ENCODE results near the gene PROSER3.

PROSER3 gene

GRCh38 chr19:35731353-35731752 lies 26.6 kb upstream of the PROSER3 start (continued):
- TF ChIP-seq TSHZ2 (CRISPR knock-in tag; IDR thresholded peaks at IDR 0.05) = no peak

DNA sequence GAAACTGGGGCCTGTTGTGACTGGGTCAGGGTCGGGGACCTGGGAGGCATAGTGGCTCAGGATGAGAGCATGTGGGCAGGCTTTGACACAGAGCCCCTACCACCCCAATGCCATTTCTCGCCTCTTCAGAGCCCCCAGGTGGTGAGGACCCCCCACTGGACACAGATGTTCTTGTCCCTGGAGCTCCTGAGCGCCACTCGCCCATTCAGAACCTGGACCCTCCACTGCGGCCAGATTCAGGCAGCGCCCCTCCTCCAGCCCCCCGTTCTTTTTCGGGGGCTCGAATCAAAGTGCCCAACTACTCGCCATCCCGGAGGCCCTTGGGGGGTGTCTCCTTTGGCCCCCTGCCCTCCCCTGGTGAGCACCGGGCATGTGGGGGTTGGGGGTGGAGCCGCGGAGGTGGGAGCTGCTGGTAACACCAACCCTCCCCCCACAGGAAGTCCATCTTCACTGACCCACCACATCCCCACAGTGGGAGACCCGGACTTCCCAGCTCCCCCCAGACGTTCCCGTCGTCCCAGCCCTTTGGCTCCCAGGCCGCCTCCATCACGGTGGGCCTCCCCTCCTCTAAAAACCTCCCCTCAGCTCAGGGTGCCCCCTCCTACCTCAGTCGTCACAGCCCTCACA lies 26.1 kb upstream of the PROSER3 start:
- no peak for TF ChIP-seq ZNF70 (CRISPR knock-in tag; IDR thresholded peaks at IDR 0.05)
- TF ChIP-seq OSR1 (CRISPR knock-in tag; IDR thresholded peaks at IDR 0.05) = no peak
- TF ChIP-seq, protein P1, sequence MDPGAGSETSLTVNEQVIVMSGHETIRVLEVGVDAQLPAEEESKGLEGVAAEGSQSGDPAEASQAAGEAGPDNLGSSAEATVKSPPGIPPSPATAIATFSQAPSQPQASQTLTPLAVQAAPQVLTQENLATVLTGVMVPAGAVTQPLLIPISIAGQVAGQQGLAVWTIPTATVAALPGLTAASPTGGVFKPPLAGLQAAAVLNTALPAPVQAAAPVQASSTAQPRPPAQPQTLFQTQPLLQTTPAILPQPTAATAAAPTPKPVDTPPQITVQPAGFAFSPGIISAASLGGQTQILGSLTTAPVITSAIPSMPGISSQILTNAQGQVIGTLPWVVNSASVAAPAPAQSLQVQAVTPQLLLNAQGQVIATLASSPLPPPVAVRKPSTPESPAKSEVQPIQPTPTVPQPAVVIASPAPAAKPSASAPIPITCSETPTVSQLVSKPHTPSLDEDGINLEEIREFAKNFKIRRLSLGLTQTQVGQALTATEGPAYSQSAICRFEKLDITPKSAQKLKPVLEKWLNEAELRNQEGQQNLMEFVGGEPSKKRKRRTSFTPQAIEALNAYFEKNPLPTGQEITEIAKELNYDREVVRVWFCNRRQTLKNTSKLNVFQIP (CRISPR knock-in tag; IDR thresholded peaks at IDR 0.05; ENCODE audit: borderline replicate concordance, low read depth) = no peak
- no peak for TF ChIP-seq CSRNP3 (CRISPR knock-in tag; IDR thresholded peaks at IDR 0.05)
- TF ChIP-seq ARNTL (CRISPR knock-in tag; IDR thresholded peaks at IDR 0.05; ENCODE audit: borderline replicate concordance, low read depth) = no peak
- no peak for TF ChIP-seq SNAI2 (CRISPR knock-in tag; IDR thresholded peaks at IDR 0.05)
- no peak for TF ChIP-seq ZFP30 (CRISPR knock-in tag; IDR thresholded peaks at IDR 0.05)
- TF ChIP-seq CSDC2 (CRISPR knock-in tag; IDR thresholded peaks at IDR 0.05) = no peak
- TF ChIP-seq, protein P2, sequence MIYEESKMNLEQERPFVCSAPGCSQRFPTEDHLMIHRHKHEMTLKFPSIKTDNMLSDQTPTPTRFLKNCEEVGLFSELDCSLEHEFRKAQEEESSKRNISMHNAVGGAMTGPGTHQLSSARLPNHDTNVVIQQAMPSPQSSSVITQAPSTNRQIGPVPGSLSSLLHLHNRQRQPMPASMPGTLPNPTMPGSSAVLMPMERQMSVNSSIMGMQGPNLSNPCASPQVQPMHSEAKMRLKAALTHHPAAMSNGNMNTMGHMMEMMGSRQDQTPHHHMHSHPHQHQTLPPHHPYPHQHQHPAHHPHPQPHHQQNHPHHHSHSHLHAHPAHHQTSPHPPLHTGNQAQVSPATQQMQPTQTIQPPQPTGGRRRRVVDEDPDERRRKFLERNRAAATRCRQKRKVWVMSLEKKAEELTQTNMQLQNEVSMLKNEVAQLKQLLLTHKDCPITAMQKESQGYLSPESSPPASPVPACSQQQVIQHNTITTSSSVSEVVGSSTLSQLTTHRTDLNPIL (CRISPR knock-in tag; IDR thresholded peaks at IDR 0.05; ENCODE audit: low read depth) = no peak
- no peak for TF ChIP-seq ZNF565 (CRISPR knock-in tag; conservative IDR thresholded peaks at IDR 0.05; ENCODE audit: low read depth)
- TF ChIP-seq ZNF8 (CRISPR knock-in tag; IDR thresholded peaks at IDR 0.05) = no peak
- no peak for TF ChIP-seq GLIS3 (CRISPR knock-in tag; IDR thresholded peaks at IDR 0.05)
- no peak for TF ChIP-seq TCF4 (CRISPR knock-in tag; IDR thresholded peaks at IDR 0.05; ENCODE audit: borderline replicate concordance)
- TF ChIP-seq ZFP3 (CRISPR knock-in tag; IDR thresholded peaks at IDR 0.05) = no peak
- no peak for TF ChIP-seq RARB (CRISPR knock-in tag; IDR thresholded peaks at IDR 0.05)
- no peak for TF ChIP-seq ZC3H10 (CRISPR knock-in tag; IDR thresholded peaks at IDR 0.05)
- TF ChIP-seq BACH2 (CRISPR knock-in tag; IDR thresholded peaks at IDR 0.05; ENCODE audit: borderline replicate concordance) = no peak
- TF ChIP-seq PATZ1 (CRISPR knock-in tag; IDR thresholded peaks at IDR 0.05; ENCODE audit: borderline replicate concordance) = no peak
- TF ChIP-seq ESRRG (CRISPR knock-in tag; IDR thresholded peaks at IDR 0.05) = no peak
- ATAC-seq = no peak

- ATAC-seq = no peak
- TF ChIP-seq PATZ1 (CRISPR knock-in tag; IDR thresholded peaks at IDR 0.05; ENCODE audit: borderline replicate concordance) (no peak), ZFP30 (CRISPR knock-in tag; IDR thresholded peaks at IDR 0.05) (no peak), TCF4 (CRISPR knock-in tag; IDR thresholded peaks at IDR 0.05; ENCODE audit: borderline replicate concordance) (no peak), PPARA (CRISPR knock-in tag; IDR thresholded peaks at IDR 0.05; ENCODE audit: borderline replicate concordance) (no peak), ZC3H10 (CRISPR knock-in tag; IDR thresholded peaks at IDR 0.05) (no peak), ISL1 (CRISPR knock-in tag; IDR thresholded peaks at IDR 0.05) (no peak), GLIS3 (CRISPR knock-in tag; IDR thresholded peaks at IDR 0.05) (no peak), TSHZ2 (CRISPR knock-in tag; IDR thresholded peaks at IDR 0.05) (no peak), ZNF565 (CRISPR knock-in tag; conservative IDR thresholded peaks at IDR 0.05; ENCODE audit: low read depth) (no peak), BACH2 (CRISPR knock-in tag; IDR thresholded peaks at IDR 0.05; ENCODE audit: borderline replicate concordance) (no peak), ESRRG (CRISPR knock-in tag; IDR thresholded peaks at IDR 0.05) (no peak), SNAI2 (CRISPR knock-in tag; IDR thresholded peaks at IDR 0.05) (no peak)
Measured at GRCh38 chr19:35732540-35733179, 25.3 kb upstream of the PROSER3 start.

All from SK-N-SH treated with all-trans-retinoic acid at 6 μM for 48 hours (cell line).